Measurements from ENCODE around the gene FRMD5. TPM values are rescaled to one million over a fixed set of nuclear protein-coding genes. Genes with fewer than 3 reads are reported as not detected.
A peak's percentile ranks its signal among the peaks of the same experiment; 100 is the strongest.
"Not testable (repeated sequence)": the region's sequence is repeated elsewhere in the genome, so short reads cannot be mapped to it uniquely, and the experiment has no call there.

FRMD5 gene
- total RNA-seq, 1 donor from 2014 or later: 1.2 TPM

DNA sequence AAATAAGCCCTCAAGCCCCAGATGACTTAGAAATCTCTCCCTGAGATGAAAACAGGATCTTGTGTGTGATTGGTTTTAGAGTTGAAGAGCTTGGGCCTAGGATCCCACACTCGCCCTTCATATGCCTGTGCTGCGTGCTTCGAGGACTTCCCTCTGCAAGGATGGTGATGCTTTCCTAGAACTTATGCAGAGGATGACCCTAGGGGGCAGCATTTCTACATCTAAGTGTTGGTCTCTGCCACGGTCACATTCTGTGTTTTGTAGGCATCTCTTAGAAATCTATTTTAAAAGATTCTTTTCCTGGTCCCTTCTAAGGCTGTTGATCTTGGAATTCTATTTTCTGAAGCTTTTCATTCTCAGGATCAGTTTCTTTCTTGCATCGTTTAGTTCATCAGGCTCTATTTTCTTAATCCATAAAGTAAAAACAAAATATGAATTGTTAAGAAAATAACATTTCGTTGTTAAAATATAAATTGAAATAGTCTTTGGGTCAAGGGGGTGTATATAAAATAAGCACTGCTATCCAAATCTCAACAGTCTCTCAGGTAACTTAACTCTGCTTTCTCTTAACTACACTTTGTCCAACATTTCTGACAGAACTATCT is 322.6 kb downstream of the FRMD5 start:
- H3K27me3 ChIP-seq: no peaks in the 10 kb centered on the region
- TF ChIP-seq CTCF (IDR thresholded peaks at IDR 0.05): peak; percentile 49
- H3K36me3 ChIP-seq: peaks cover 3% of the 10 kb centered on the region
- no peak overlapping the region for H3K27ac ChIP-seq
- no peak for DNase-seq
- H3K9me3 ChIP-seq: no peaks in the 10 kb centered on the region
- intact Hi-C loops (cut with DNase I): no loop called here
- peak; percentile 54 for ATAC-seq
- H3K4me1 ChIP-seq: no peaks in the 10 kb centered on the region
- no peak overlapping the region for H3K4me3 ChIP-seq

DNA sequence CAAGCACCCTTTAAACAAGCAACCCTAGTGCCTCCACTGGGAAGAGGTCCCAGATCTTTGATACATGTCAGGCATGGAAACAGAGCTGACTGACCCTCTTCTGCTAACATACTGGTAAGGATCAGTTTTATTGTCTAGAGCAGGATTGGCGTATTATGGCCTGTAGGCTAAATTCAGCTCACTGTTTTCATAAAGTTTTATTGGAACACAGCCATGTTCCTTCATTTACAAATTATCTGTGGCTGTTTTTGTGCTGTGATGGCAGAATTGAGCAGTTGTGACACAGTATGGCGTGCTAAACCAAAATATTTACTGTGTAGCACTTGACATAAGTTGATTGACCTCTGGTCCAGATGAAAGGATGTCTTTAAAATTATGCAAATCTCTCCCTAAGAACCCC is 323.2 kb downstream of the FRMD5 start:
- intact Hi-C loops (cut with DNase I): no loop called here

DNA sequence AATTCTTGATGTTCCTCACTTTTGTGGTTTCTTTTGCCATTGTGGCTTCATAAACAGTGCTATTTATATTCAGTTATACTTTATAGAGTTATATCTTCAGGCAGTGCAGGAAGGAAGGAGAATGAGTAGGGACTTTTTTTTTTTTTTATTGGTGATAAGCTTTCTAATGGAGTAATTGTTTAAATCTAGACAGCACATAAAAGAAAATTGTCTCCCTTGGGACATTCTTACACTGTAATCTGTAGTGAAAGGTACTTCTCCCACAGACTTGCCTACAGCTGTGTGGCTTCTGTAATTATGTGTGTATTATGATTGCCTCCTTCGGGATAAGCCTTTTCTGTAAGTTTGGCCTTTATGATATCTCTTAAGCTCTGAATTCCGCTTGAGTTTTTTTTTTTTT is 326.7 kb downstream of the FRMD5 start:
- Histone ChIP-seq H3K36me3 (peaks cover 14% of the 10 kb centered on the region), H3K27ac (no peak overlapping the region), H3K4me3 (no peak overlapping the region), H3K4me1 (no peaks in the 10 kb centered on the region), H3K27me3 (no peaks in the 10 kb centered on the region), H3K9me3 (no peaks in the 10 kb centered on the region)
- intact Hi-C loops (cut with DNase I): no loop called here
- DNase-seq (no peak), ATAC-seq (no peak)
- TF ChIP-seq CTCF (IDR thresholded peaks at IDR 0.05): no peak

More for the DNA sequence above, 323.2 kb downstream of the FRMD5 start:
- Histone ChIP-seq H3K4me3 (no peak overlapping the region), H3K27ac (no peak overlapping the region), H3K9me3 (no peaks in the 10 kb centered on the region), H3K4me1 (no peaks in the 10 kb centered on the region), H3K36me3 (peaks cover 7% of the 10 kb centered on the region), H3K27me3 (no peaks in the 10 kb centered on the region)
- no peak for TF ChIP-seq CTCF (IDR thresholded peaks at IDR 0.05)
- no peak for ATAC-seq
- DNase-seq: no peak

DNA sequence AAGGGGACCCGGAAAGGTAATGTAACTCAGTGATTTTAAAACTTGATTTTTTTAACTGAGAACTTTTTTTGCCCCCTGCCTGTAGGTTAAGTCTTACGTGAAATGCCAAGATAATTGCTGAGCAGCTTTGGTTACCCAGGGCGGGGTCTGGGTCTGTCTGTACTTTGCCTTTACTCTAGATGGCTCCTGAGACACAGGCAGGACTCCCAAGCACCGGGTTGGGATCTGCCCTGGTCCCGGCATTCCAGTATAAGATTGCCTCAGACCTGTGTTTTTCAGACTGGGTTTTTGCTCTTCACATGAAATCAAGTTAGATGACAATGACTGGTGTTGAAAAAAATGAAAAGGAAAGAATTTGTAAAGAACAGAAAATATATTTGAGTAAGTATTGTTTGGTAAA is 328.0 kb downstream of the FRMD5 start:
- H3K27me3 ChIP-seq: no peaks in the 10 kb centered on the region
- no peak overlapping the region for H3K4me3 ChIP-seq
- DNase-seq (no peak), ATAC-seq (no peak)
- H3K9me3 ChIP-seq: no peaks in the 10 kb centered on the region
- intact Hi-C loops (cut with DNase I): no loop called here
- H3K27ac ChIP-seq: no peak overlapping the region
- TF ChIP-seq CTCF (IDR thresholded peaks at IDR 0.05): no peak
- H3K4me1 ChIP-seq: no peaks in the 10 kb centered on the region
- H3K36me3 ChIP-seq: peaks cover 14% of the 10 kb centered on the region

DNA sequence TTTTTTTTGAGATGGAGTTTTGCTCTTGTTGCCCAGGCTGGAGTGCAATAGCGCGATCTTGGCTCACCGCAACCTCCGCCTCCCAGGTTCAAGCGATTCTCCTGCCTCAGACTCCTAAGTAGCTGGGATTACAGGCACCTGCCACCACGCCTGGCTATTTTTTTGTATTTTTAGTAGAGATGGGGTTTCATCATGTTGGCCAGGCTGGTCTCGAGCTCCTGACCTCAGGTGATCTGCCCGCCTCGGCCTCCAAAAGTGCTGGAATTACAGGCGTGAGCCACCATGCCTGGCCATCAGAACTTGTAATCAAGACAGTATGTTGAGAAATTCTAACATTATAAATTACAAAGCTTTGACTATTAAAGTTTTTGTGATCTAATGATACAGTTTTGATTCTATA is 328.4 kb downstream of the FRMD5 start:
- H3K9me3 ChIP-seq, ATAC-seq: not testable (repeated sequence)

DNA sequence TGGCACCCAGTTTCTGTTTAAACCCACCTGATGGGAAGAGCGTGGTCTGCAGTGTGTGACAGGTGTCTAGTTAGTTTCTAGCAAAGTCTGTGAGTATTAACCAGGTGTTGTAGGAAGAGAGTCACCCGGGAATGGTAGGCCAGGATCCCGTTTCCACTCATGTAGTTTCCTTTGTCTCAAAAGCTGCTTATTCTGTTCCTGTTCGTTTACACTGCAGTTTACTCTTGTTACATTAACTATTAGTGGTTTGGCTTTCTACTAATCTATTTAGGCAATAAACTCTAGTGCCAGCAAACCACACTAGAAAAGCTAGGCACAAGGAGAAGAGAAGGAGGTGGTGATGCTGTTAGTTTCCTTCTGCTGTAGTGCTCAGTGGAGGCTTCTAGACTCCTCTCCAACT is 335.5 kb downstream of the FRMD5 start:
- intact Hi-C loops (cut with DNase I): no loop called here
- Histone ChIP-seq H3K36me3 (peaks cover 16% of the 10 kb centered on the region), H3K4me3 (no peak overlapping the region), H3K4me1 (no peaks in the 10 kb centered on the region), H3K9me3 (no peaks in the 10 kb centered on the region), H3K27ac (no peak overlapping the region), H3K27me3 (no peaks in the 10 kb centered on the region)
- TF ChIP-seq CTCF (IDR thresholded peaks at IDR 0.05): no peak
- no peak for DNase-seq
- no peak for ATAC-seq

More for the DNA sequence above, 328.4 kb downstream of the FRMD5 start:
- H3K4me3 ChIP-seq; H3K4me1 ChIP-seq; intact Hi-C loops (cut with DNase I); H3K27me3 ChIP-seq; H3K27ac ChIP-seq; DNase-seq: not testable (repeated sequence)
- peaks cover 14% of the 10 kb centered on the region for H3K36me3 ChIP-seq

Data from upper lobe of right lung (tissue), 1 donor.